Measurements from ENCODE around the gene ERBB4.

DNA sequence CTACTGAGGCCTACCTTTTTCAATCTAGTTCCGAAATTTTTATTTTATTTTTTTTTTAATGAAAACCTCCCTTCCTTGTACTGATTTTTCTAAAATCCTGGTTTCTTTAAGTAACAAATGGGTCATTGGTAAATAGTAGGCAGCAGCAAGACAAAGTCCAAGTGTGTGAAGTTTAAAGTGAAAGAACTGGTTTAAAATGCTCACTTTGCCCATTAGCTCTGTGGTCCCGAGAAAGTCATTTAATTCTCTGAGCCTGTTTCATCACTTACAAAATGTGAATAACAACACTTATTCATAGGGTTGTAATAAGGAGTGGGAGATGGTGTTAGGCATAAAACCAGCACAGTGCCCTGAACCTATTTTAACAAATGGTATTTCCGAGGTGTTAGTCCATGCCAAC is 426.2 kb downstream of the ERBB4 start:
- TF ChIP-seq RCOR1 (IDR thresholded peaks at IDR 0.05; ENCODE audit: low read length) (no peak), GABPA (IDR thresholded peaks at IDR 0.05; ENCODE audit: low read depth) (no peak), CTCF (IDR thresholded peaks at IDR 0.05) (no peak), YY1 (IDR thresholded peaks at IDR 0.05; ENCODE audit: low read depth) (no peak), EP300 (IDR thresholded peaks at IDR 0.05; ENCODE audit: borderline replicate concordance in 1 of 2, low read depth in 1 of 2, low read length in 1 of 2) (no peak), JUND (IDR thresholded peaks at IDR 0.05) (no peak), SMC3 (IDR thresholded peaks at IDR 0.05; ENCODE audit: low read depth, low read length) (no peak), EZH2phosphoT487 (IDR thresholded peaks at IDR 0.05; ENCODE audit: borderline replicate concordance, low read depth) (no peak), USF1 (IDR thresholded peaks at IDR 0.05; ENCODE audit: borderline replicate concordance, low read depth) (no peak), NFIC (IDR thresholded peaks at IDR 0.05; ENCODE audit: borderline replicate concordance) (no peak)

All from SK-N-SH (cell line).